Ascending aorta (tissue), 2 donors: ENCODE measurements around the gene ZNF813. TPM values are rescaled to one million over a fixed set of nuclear protein-coding genes. Genes with fewer than 3 reads are reported as not detected.

Experiments used
- DNase-seq, 2 donors: peaks; one replicate each; pipeline ENCODE4 v3.0.0-alpha.2; 2019; ENCODE audit warnings: low spot score in 2 of 2
- H3K27ac ChIP-seq, 2 donors: fragments of 200-600 bp; sonication (generic); one replicate each; pipeline ENCODE4 v1.5.1; 2016 to 2017; ENCODE audit warnings: mild to moderate bottlenecking in 1 of 2
- H3K27me3 ChIP-seq: fragments of 200-600 bp; sonication (generic); one replicate; pipeline ENCODE4 v1.5.1; 2017
- H3K36me3 ChIP-seq, 2 donors: fragments of 200-600 bp; sonication (generic); one replicate each; pipeline ENCODE4 v1.5.1; 2016
- H3K4me1 ChIP-seq, 2 donors: fragments of 200-600 bp; sonication (generic); one replicate each; pipeline ENCODE4 v1.5.1; 2016 to 2017; ENCODE audit warnings: mild to moderate bottlenecking in 1 of 2
- H3K4me3 ChIP-seq, 2 donors: fragments of 200-600 bp; sonication (generic); one replicate each; pipeline ENCODE4 v1.5.1; 2016 to 2017; ENCODE audit warnings: mild to moderate bottlenecking in 1 of 2
- H3K9me3 ChIP-seq, 2 donors: fragments of 200-600 bp; sonication (generic); one replicate each; pipeline ENCODE4 v1.5.1; 2016
- CTCF ChIP-seq, 3 experiments: fragments of 200-600 bp in 2 of 3; fragments of 450-650 bp in 1 of 3; sonication (generic) in 2 of 3; IDR thresholded peaks; one replicate each; pipeline ENCODE4 v1.5.1; 2016 to 2019; ENCODE audit warnings: antibody characterized with exemption in 3 of 3, mild to moderate bottlenecking in 1 of 3, moderate library complexity in 1 of 3
- intact Hi-C: fragments of 100-400 bp; cut with DNase I; formaldehyde crosslinking; loops from one replicate; pipeline ENCODE4 v1.15.1; 2023
- total RNA-seq: library from RNA; depleted of rRNA; stranded (reverse); fragments of >200 nt; gene quantifications from one replicate; pipeline ENCODE4 v1.1.0, GENCODE V29; 2016

The ZNF813 gene
- total RNA-seq, 1 donor from 2014 or later, result 1.3 TPM

GRCh38 chr19:53506728-53507127 is 39.2 kb downstream of the ZNF813 start:
- H3K36me3 ChIP-seq, result no peaks in the 10 kb centered on the region
- no peak for DNase-seq
- H3K4me3 ChIP-seq, result no peak overlapping the region
- no peaks in the 10 kb centered on the region for H3K27me3 ChIP-seq
- no peaks in the 10 kb centered on the region for H3K9me3 ChIP-seq
- TF ChIP-seq CTCF (IDR thresholded peaks at IDR 0.05), result no peak
- H3K4me1 ChIP-seq, result no peaks in the 10 kb centered on the region
- intact Hi-C loops, result no loop called here
- no peak overlapping the region for H3K27ac ChIP-seq

- no peak for DNase-seq
- TF ChIP-seq CTCF (IDR thresholded peaks at IDR 0.05), result no peak
- Histone ChIP-seq H3K4me3 (no peak overlapping the region), H3K4me1 (no peaks in the 10 kb centered on the region), H3K27me3 (no peaks in the 10 kb centered on the region), H3K9me3 (no peaks in the 10 kb centered on the region), H3K27ac (no peak overlapping the region), H3K36me3 (no peaks in the 10 kb centered on the region)
- intact Hi-C loops, result no loop called here
Measured at GRCh38 chr19:53507523-53508442, 40.2 kb downstream of the ZNF813 start.

GRCh38 chr19:53509443-53509842 is 41.9 kb downstream of the ZNF813 start:
- TF ChIP-seq CTCF (IDR thresholded peaks at IDR 0.05), result no peak
- DNase-seq, result no peak
- Histone ChIP-seq H3K27ac (no peak overlapping the region), H3K4me1 (no peaks in the 10 kb centered on the region), H3K36me3 (no peaks in the 10 kb centered on the region), H3K4me3 (no peak overlapping the region), H3K27me3 (no peaks in the 10 kb centered on the region), H3K9me3 (no peaks in the 10 kb centered on the region)
- intact Hi-C loops, result no loop called here

- H3K4me1 ChIP-seq, result no peaks in the 10 kb centered on the region
- intact Hi-C loops, result no loop called here
- no peak for DNase-seq
Measured at GRCh38 chr19:53509845-53510244, 42.3 kb downstream of the ZNF813 start.

GRCh38 chr19:53511357-53511756 is 43.8 kb downstream of the ZNF813 start:
- Histone ChIP-seq H3K27me3 (no peaks in the 10 kb centered on the region), H3K9me3 (no peaks in the 10 kb centered on the region), H3K4me3 (no peak overlapping the region), H3K27ac (no peak overlapping the region), H3K4me1 (no peaks in the 10 kb centered on the region), H3K36me3 (no peaks in the 10 kb centered on the region)
- no peak for TF ChIP-seq CTCF (IDR thresholded peaks at IDR 0.05)
- intact Hi-C loops, result no loop called here
- DNase-seq, result no peak

More at GRCh38 chr19:53509845-53510244, 42.3 kb downstream of the ZNF813 start:
- TF ChIP-seq CTCF (IDR thresholded peaks at IDR 0.05), result no peak
- Histone ChIP-seq H3K36me3 (no peaks in the 10 kb centered on the region), H3K9me3 (no peaks in the 10 kb centered on the region), H3K4me3 (no peak overlapping the region), H3K27ac (no peak overlapping the region), H3K27me3 (no peaks in the 10 kb centered on the region)
